ENCODE results near the gene ZBTB45. TPM values are rescaled to one million over a fixed set of nuclear protein-coding genes. Genes with fewer than 3 reads are reported as not detected.
"Not testable (repeated sequence)": the region's sequence is repeated elsewhere in the genome, so short reads cannot be mapped to it uniquely, and the experiment has no call there.

Gene ZBTB45
- total and polyA plus RNA-seq, 2 donors = 3.3 to 18.4 TPM

GRCh38 chr19:58474997-58475713 is 44.5 kb downstream of the ZBTB45 start:
- DNase-seq (ENCODE audit: extremely low spot score) = no peak
- peak overlapping the region; percentile 53 for H3K4me3 ChIP-seq (ENCODE audit: low read depth, low read length)
- peaks cover 2% of the 10 kb centered on the region for H3K36me3 ChIP-seq (ENCODE audit: insufficient read depth)
- no peaks in the 10 kb centered on the region for H3K4me1 ChIP-seq (ENCODE audit: insufficient read depth)
- H3K27ac ChIP-seq (ENCODE audit: low read depth) = peak overlapping the region; percentile 83
- 24% methylated on average over 27 of the region's 27 CpGs for WGBS

DNA sequence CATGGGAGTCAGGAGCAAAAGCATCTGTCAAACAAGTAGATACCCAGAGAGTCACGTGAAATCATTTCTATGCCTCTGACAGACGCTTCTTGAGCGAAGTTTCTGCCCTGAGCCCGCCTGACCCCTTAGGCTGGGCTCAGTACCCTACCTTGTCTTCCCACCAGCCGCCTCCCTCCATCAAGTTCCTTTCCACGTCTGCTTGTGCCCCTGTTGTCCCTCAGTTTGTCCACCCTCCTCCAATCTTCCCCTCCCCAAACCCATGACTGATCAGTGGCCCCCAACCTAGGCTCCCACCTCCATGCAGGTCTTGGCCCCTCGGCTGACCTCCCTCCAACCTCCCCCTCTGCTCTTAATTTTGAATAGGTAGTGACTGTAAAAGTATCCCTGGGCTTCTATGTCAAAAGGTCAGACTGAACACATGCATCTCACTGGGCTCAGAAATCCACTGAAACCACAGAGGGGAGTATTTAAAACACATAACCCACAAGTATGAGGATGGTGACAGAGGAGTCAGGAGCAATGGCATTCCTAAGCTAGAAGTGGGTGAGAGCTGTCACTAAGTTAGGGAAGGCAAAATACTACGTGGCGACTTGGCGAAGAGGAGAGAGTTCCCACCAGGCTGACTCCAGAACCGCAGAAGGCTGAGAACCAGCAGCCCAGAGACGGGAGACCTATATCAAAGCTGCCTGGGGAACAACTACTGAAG is 45.2 kb downstream of the ZBTB45 start:
- WGBS = 83% methylated on average over 12 of the region's 12 CpGs
- no peak overlapping the region for H3K27ac ChIP-seq (ENCODE audit: low read depth)
- H3K36me3 ChIP-seq (ENCODE audit: insufficient read depth) = peaks cover 2% of the 10 kb centered on the region
- no peak overlapping the region for H3K4me3 ChIP-seq (ENCODE audit: low read depth, low read length)
- no peak for DNase-seq (ENCODE audit: extremely low spot score)
- H3K4me1 ChIP-seq (ENCODE audit: insufficient read depth) = no peaks in the 10 kb centered on the region

DNA sequence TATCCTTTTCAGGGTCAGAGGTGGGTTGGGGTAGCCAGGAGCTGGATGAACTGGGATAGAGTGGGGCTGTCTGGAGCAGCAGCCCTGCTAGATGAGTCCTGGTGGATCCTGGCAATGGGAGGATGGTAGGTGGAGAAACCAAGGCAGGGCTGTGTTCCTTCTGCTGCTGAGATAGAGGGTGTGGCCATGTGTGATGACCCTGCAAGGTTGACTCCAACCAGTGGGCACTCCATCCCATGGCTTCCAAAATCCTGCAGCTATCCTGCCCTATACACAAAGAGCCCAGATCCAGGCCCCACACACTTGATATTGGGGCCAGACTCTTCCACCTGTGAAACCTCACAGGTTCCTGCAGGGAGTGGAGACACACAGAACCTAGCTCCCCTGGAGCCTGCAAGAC is 45.8 kb downstream of the ZBTB45 start:
- no peaks in the 10 kb centered on the region for H3K4me1 ChIP-seq (ENCODE audit: insufficient read depth)
- H3K27ac ChIP-seq (ENCODE audit: low read depth) = no peak overlapping the region
- DNase-seq (ENCODE audit: extremely low spot score) = no peak
- H3K36me3 ChIP-seq (ENCODE audit: insufficient read depth) = peaks cover 2% of the 10 kb centered on the region
- no peak overlapping the region for H3K4me3 ChIP-seq (ENCODE audit: low read depth, low read length)

GRCh38 chr19:58471736-58472135 is 47.9 kb downstream of the ZBTB45 start:
- Histone ChIP-seq H3K4me3 (ENCODE audit: low read depth, low read length) (no peak overlapping the region), H3K4me1 (ENCODE audit: insufficient read depth) (no peaks in the 10 kb centered on the region), H3K27ac (ENCODE audit: low read depth) (no peak overlapping the region), H3K36me3 (ENCODE audit: insufficient read depth) (peaks cover 2% of the 10 kb centered on the region)
- no peak for DNase-seq (ENCODE audit: extremely low spot score)
- 95% methylated on average over 39 of the region's 39 CpGs for WGBS

GRCh38 chr19:58470837-58471543 is 48.6 kb downstream of the ZBTB45 start:
- not testable (repeated sequence) for DNase-seq (ENCODE audit: extremely low spot score); H3K27ac ChIP-seq (ENCODE audit: low read depth); H3K36me3 ChIP-seq (ENCODE audit: insufficient read depth); H3K4me3 ChIP-seq (ENCODE audit: low read depth, low read length); H3K4me1 ChIP-seq (ENCODE audit: insufficient read depth)
- WGBS = 96% methylated on average over 40 of the region's 53 CpGs

- 91% methylated on average over 17 of the region's 17 CpGs for WGBS
- Histone ChIP-seq H3K27ac (ENCODE audit: low read depth) (no peak overlapping the region), H3K4me1 (ENCODE audit: insufficient read depth) (peaks cover 2% of the 10 kb centered on the region), H3K36me3 (ENCODE audit: insufficient read depth) (peaks cover 2% of the 10 kb centered on the region), H3K4me3 (ENCODE audit: low read depth, low read length) (no peak overlapping the region)
- DNase-seq (ENCODE audit: extremely low spot score) = no peak
Observed at GRCh38 chr19:58469241-58470013, 50.2 kb downstream of the ZBTB45 start.

- H3K4me1 ChIP-seq (ENCODE audit: insufficient read depth) = peaks cover 2% of the 10 kb centered on the region
- H3K36me3 ChIP-seq (ENCODE audit: insufficient read depth) = peaks cover 2% of the 10 kb centered on the region
- no peak overlapping the region for H3K27ac ChIP-seq (ENCODE audit: low read depth)
- DNase-seq (ENCODE audit: extremely low spot score) = no peak
- whole genome bisulfite sequencing = 60% methylated on average over 5 of the region's 5 CpGs
- no peak overlapping the region for H3K4me3 ChIP-seq (ENCODE audit: low read depth, low read length)
Observed at GRCh38 chr19:58468216-58468839, 51.3 kb downstream of the ZBTB45 start.

DNA sequence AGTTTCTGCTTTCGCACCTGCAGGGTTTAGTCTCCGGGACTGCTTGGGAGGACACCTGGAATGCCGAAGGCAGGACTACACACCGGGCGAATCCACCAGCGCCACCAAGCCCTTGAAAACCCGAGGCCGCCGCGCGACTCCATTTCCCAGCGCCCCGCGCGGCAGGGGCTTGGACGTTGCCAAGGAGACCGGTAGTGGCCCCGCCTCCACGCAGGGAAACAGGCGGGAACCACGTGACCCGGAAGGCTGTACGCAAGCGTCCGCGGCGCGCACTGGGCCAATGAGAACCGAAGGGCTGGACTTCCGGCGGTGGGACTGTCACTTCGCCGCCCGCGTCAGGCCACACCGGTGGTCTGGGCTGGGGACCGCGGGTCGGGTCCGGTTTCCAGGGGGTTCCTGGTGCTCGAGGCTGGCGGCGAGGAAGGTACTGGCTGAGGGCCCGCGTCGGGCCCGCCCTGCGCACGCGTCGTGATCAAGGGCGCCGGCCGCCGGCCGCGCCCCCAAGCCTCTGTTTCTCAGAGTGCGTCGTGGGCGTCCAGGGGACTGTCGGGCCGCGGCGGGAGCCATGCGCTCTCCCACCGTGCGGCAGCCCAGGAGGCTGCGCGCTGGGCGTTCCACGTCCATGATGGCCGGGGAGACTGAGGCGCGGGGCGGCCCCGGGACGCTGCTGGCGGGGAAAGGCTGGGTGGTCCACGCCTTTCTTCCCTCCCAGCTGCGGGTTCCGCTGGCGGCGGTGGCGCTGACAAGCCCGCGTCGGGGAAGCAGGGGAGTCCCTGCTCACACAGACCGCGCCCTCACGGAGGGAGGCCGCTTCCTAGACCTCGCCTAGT is 52.6 kb downstream of the ZBTB45 start, which contains the start of gene ZNF324:
TSS of gene ZNF324 (plus strand) at position 321 of the 830 bp plus-strand sequence. CDS start 2,106 bp downstream, outside the sequence.
- DNase-seq (ENCODE audit: extremely low spot score) = peak; percentile 91
- peaks cover 2% of the 10 kb centered on the region for H3K36me3 ChIP-seq (ENCODE audit: insufficient read depth)
- peaks cover 2% of the 10 kb centered on the region for H3K4me1 ChIP-seq (ENCODE audit: insufficient read depth)
- WGBS = under 1% methylated on average over 92 of the region's 92 CpGs
- peak within 1 kb of the TSS; percentile 59 for H3K27ac ChIP-seq (ENCODE audit: low read depth)
- peak within 1 kb of the TSS; percentile 89 for H3K4me3 ChIP-seq (ENCODE audit: low read depth, low read length)

DNA sequence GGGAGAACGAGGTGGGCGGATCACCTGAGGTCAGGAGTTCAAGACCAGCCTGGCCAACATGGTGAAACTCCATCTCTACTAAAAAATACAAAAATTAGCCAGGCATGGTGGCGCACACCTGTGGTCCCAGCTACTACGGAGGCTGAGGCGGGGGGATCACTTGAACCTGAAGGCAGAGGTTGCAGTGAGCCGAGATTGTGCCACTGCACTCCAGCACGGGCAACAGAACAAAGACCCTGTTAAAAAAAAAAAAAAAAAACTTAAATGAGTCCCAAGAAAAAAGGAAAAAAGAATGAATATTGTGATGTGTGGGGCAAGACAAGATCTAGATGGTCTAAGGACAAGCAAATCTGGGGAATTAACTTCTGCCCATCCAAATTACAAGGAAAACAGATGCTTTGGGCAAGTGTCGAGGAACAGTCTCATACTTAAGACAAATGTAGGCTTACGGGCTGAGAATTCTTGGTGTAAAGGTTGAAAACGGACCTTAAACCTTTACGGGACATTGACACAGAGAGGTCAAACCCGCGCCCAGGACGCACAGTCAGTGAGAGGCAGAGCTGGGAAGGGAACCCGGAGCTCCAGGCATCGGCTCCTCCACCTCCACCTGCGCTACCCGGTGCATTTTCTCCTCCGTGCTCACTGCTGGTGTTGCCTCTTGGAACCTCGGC is 53.4 kb downstream of the ZBTB45 start:
- no peak for DNase-seq (ENCODE audit: extremely low spot score)
- Histone ChIP-seq H3K36me3 (ENCODE audit: insufficient read depth) (peaks cover 2% of the 10 kb centered on the region), H3K4me1 (ENCODE audit: insufficient read depth) (peaks cover 2% of the 10 kb centered on the region), H3K27ac (ENCODE audit: low read depth) (no peak overlapping the region), H3K4me3 (ENCODE audit: low read depth, low read length) (peak overlapping the region; percentile 89)
- WGBS = 34% methylated on average over 20 of the region's 20 CpGs
